SK-N-SH (cell line): Measurements from ENCODE around the gene TPD52L3. TPM values are rescaled to one million over a fixed set of nuclear protein-coding genes. Genes with fewer than 3 reads are reported as not detected.

ENCODE experiments used
- CTCF ChIA-PET: fragments of 300-600, 350-600 bp; formaldehyde crosslinking; extraction: SDS; loops from one replicate; lab custom pipeline; 2021; lab: Yijun Ruan, JAX
- POLR2A ChIA-PET: fragments of 350-600 bp; sonication (Branson Sonifier 250); formaldehyde crosslinking; extraction: SDS; loops from one replicate; lab custom pipeline; 2020; ENCODE audit warnings: antibody characterized with exemption, inconsistent platforms; lab: Yijun Ruan, JAX
- DNase-seq: peaks from one replicate; pipeline ENCODE4 v3.0.0; 2012
- H2AFZ ChIP-seq: fragments of 200-600 bp; sonication (generic); 2 replicates; pipeline ENCODE4 v1.8.1; 2016; ENCODE audit warnings: antibody characterized with exemption, mild to moderate bottlenecking, low read depth
- H3F3A ChIP-seq: fragments of 200-600 bp; sonication (generic); replicated peaks from 2 replicates; pipeline ENCODE3; 2016; ENCODE audit warnings: antibody characterized with exemption, mild to moderate bottlenecking; ENCODE audit not compliant: insufficient read depth
- H3K27ac ChIP-seq, 2 experiments: fragments of 200-500 bp in 1 of 2; fragments of 200-600 bp in 1 of 2; sonication (Bioruptor generic) in 1 of 2; sonication (generic), shearing (Covaris generic) in 1 of 2; 2 replicates each; pipeline versions ENCODE4 v1.5.1 to v1.6.1; 2014 to 2016; ENCODE audit warnings: low read depth in 2 of 2, inconsistent platforms in 1 of 2, low read length in 1 of 2, mild to moderate bottlenecking in 1 of 2, mixed read lengths in 1 of 2
- H3K27me3 ChIP-seq: fragments of 200-600 bp; sonication (generic), shearing (Covaris generic); 2 replicates; pipeline ENCODE4 v1.6.1; 2016; ENCODE audit warnings: mixed run types; ENCODE audit not compliant: insufficient read depth
- H3K36me3 ChIP-seq, 2 experiments: fragments of 200-500 bp in 1 of 2; fragments of 200-600 bp in 1 of 2; sonication (Bioruptor generic) in 1 of 2; sonication (generic) in 1 of 2; replicated peaks in 1 of 2; 2 replicates each; pipeline versions ENCODE3 to v1.5.1; 2014 to 2016; ENCODE audit warnings: low read length in 1 of 2, mild to moderate bottlenecking in 1 of 2; ENCODE audit not compliant: insufficient read depth in 2 of 2, control insufficient read depth in 1 of 2
- H3K4me1 ChIP-seq, 2 experiments: fragments of 200-500 bp in 1 of 2; fragments of 200-600 bp in 1 of 2; sonication (Bioruptor generic) in 1 of 2; sonication (generic), shearing (Covaris generic) in 1 of 2; 2 replicates each; pipeline versions ENCODE4 v1.5.1 to v1.6.1; 2014 to 2016; ENCODE audit warnings: low read depth in 1 of 2, low read length in 1 of 2, mixed run types in 1 of 2; ENCODE audit not compliant: insufficient read depth in 2 of 2, control insufficient read depth in 1 of 2
- H3K4me2 ChIP-seq: fragments of 200-600 bp; sonication (generic), shearing (Covaris generic); 2 replicates; pipeline ENCODE4 v1.6.1; 2017; ENCODE audit warnings: mixed run types
- H3K4me3 ChIP-seq, 2 experiments: fragments of 200-500 bp in 1 of 2; fragments of 200-600 bp in 1 of 2; sonication (Bioruptor generic) in 1 of 2; sonication (generic), shearing (Covaris generic) in 1 of 2; 2 replicates each; pipeline versions ENCODE4 v1.5.1 to v1.8.1; 2014 to 2016; ENCODE audit warnings: low read depth in 2 of 2, inconsistent platforms in 1 of 2, low read length in 1 of 2, mild to moderate bottlenecking in 1 of 2, mixed read lengths in 1 of 2, moderate library complexity in 1 of 2
- H3K79me2 ChIP-seq: fragments of 200-600 bp; sonication (generic); 2 replicates; pipeline ENCODE4 v1.8.1; 2017; ENCODE audit warnings: mild to moderate bottlenecking; ENCODE audit not compliant: insufficient read depth
- H3K9ac ChIP-seq: fragments of 200-600 bp; sonication (generic); 2 replicates; pipeline ENCODE4 v1.6.1; 2017; ENCODE audit warnings: mixed run types
- H3K9me2 ChIP-seq: fragments of 200-600 bp; sonication (generic); 2 replicates; pipeline ENCODE4 v1.6.1; 2017; ENCODE audit warnings: mixed run types
- H3K9me3 ChIP-seq: fragments of 200-600 bp; sonication (generic); 2 replicates; pipeline ENCODE4 v1.6.1; 2017; ENCODE audit warnings: mixed run types, mild to moderate bottlenecking, moderate library complexity
- H4K20me1 ChIP-seq: fragments of 200-600 bp; sonication (generic); 2 replicates; pipeline ENCODE4 v1.6.1; 2017; ENCODE audit warnings: mild to moderate bottlenecking, mixed run types; ENCODE audit not compliant: insufficient read depth
- CHD2 ChIP-seq: fragments of 150-350 bp; IDR thresholded peaks from 2 replicates; pipeline ENCODE4 v1.6.1; 2018; ENCODE audit warnings: low read length; ENCODE audit not compliant: partially characterized antibody
- ELF1 ChIP-seq: IDR thresholded peaks from 2 replicates; pipeline ENCODE4 v1.4.0; 2012
- EP300 ChIP-seq, 2 experiments: IDR thresholded peaks; 2 replicates each; pipeline versions ENCODE4 v1.4.0 to v1.6.1; 2012; ENCODE audit warnings: borderline replicate concordance in 1 of 2, low read depth in 1 of 2, low read length in 1 of 2
- EZH2phosphoT487 ChIP-seq: fragments of 200-600 bp; sonication (generic); IDR thresholded peaks from 2 replicates; pipeline ENCODE4 v1.6.1; 2017; ENCODE audit warnings: low read depth, mixed run types, mild to moderate bottlenecking, antibody characterized with exemption, moderate library complexity, borderline replicate concordance
- FOXJ3 ChIP-seq: sonication (generic); formaldehyde crosslinking; IDR thresholded peaks from 2 replicates; pipeline ENCODE4 v1.5.1; 2020; ENCODE audit warnings: mild to moderate bottlenecking, missing genetic modification reagents
- FOXM1 ChIP-seq: IDR thresholded peaks from 2 replicates; pipeline ENCODE4 v1.4.0; 2012; ENCODE audit warnings: low read depth, mild to moderate bottlenecking
- MXI1 ChIP-seq: IDR thresholded peaks from 2 replicates; pipeline ENCODE4 v1.6.1; 2012; ENCODE audit warnings: mild to moderate bottlenecking, low read depth, low read length, improper control_type of control experiment
- RFX5 ChIP-seq: IDR thresholded peaks from 2 replicates; pipeline ENCODE4 v1.6.1; 2012; ENCODE audit warnings: mild to moderate bottlenecking, improper control_type of control experiment, low read length
- RXRA ChIP-seq: IDR thresholded peaks from 2 replicates; pipeline ENCODE4 v1.4.0; 2012; ENCODE audit warnings: low read depth, mild to moderate bottlenecking, borderline replicate concordance
- SIN3A ChIP-seq: IDR thresholded peaks from 2 replicates; pipeline ENCODE4 v1.6.1; 2012; ENCODE audit warnings: low read depth, mild to moderate bottlenecking, low read length, moderate library complexity, borderline replicate concordance
- SMC3 ChIP-seq: IDR thresholded peaks from 2 replicates; pipeline ENCODE4 v1.6.1; 2012; ENCODE audit warnings: low read depth, low read length, improper control_type of control experiment
- TAF1 ChIP-seq: IDR thresholded peaks from 2 replicates; pipeline ENCODE4 v1.6.1; 2012; ENCODE audit warnings: low read depth, mild to moderate bottlenecking, low read length, moderate library complexity, borderline replicate concordance
- TCF12 ChIP-seq: IDR thresholded peaks from 2 replicates; pipeline ENCODE4 v1.4.0; 2012
- TEAD4 ChIP-seq: IDR thresholded peaks from 2 replicates; pipeline ENCODE4 v1.4.0; 2012; ENCODE audit warnings: mild to moderate bottlenecking, borderline replicate concordance; ENCODE audit not compliant: insufficient read depth
- YY1 ChIP-seq: IDR thresholded peaks from 2 replicates; pipeline ENCODE4 v1.4.0; 2012; ENCODE audit warnings: low read depth, mild to moderate bottlenecking
- polyA plus RNA-seq, 3 experiments: library from polyadenylated mRNA; depleted of rRNA; stranded (reverse); fragments of >200 nt; gene quantifications; 2 replicates each; pipeline ENCODE4 v1.2.3, GENCODE V29; 2012
- TF ChIP-seq, protein P1 (sequence below): fragments of 150-350 bp; IDR thresholded peaks from 2 replicates; pipeline ENCODE4 v1.6.1; 2016; ENCODE audit warnings: mild to moderate bottlenecking, low read depth, low read length
- TF ChIP-seq, protein P2 (sequence below): IDR thresholded peaks from 2 replicates; pipeline ENCODE4 v1.4.0; 2012; ENCODE audit warnings: low read depth
- TF ChIP-seq, protein P3 (sequence below): IDR thresholded peaks from 2 replicates; pipeline ENCODE4; 2012

The TPD52L3 gene
- polyA plus RNA-seq, 1 of the 3 experiments (the other 2 are of a cell fraction), result not detected

DNA sequence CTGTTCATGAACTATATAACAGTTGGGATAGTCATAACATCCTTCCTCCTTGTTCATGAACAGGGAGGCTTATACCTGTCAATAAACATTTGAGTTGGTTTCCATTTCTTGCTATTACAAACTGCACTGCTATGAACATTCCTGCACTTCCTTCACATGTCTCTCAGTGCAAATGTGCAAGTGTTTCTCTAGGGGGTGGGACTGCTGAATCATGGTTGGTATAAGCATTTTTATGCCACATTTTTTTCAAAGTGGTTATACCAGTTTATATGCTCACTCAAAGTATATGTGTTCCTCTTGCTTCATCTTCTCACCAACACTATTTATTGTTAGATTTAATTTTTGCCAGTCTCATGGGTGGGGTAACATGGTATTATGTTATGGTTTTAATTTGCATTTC is 25.8 kb upstream of the TPD52L3 start (continued):
- TF ChIP-seq, protein P1, sequence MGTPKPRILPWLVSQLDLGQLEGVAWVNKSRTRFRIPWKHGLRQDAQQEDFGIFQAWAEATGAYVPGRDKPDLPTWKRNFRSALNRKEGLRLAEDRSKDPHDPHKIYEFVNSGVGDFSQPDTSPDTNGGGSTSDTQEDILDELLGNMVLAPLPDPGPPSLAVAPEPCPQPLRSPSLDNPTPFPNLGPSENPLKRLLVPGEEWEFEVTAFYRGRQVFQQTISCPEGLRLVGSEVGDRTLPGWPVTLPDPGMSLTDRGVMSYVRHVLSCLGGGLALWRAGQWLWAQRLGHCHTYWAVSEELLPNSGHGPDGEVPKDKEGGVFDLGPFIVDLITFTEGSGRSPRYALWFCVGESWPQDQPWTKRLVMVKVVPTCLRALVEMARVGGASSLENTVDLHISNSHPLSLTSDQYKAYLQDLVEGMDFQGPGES, result no peak

DNA sequence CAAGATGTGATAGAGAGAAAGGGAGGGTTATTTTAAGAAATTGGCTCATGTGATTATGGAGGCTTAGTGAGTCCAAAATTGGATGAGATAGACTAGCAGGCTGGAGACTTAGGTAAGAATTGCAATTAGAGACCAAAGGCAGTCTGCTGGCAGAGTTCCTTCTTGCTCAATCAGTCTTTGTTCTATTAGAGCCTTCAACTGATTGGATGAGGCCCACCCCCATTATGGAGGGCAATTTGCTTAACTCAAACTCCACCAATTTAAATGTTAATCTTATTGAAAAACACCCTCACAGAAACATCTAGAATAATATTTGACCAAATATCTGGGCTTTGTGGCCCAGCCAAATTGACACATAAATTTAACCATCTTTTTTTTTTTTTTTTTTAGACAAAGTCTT is 23.9 kb upstream of the TPD52L3 start:
- no peak overlapping the region for H3K4me2 ChIP-seq
- ChIA-PET CTCF (interaction anchor here (1.1 to 4.8 kb wide), 3 partner anchors 68 to 418 kb away, joined by 3 to 61 read pairs (median 4); no protein-coding TSS in a partner anchor), POLR2A (no interaction called here)
- no peaks in the 10 kb centered on the region for H3K9me2 ChIP-seq
- TF ChIP-seq YY1, result no peak
- TF ChIP-seq ELF1, result no peak
- TF ChIP-seq, protein P2, sequence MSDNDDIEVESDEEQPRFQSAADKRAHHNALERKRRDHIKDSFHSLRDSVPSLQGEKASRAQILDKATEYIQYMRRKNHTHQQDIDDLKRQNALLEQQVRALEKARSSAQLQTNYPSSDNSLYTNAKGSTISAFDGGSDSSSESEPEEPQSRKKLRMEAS, result no peak
- TF ChIP-seq CHD2, result no peak
- no peak for TF ChIP-seq FOXJ3
- TF ChIP-seq MXI1, result no peak
- TF ChIP-seq TAF1, result no peak
- TF ChIP-seq SIN3A, result no peak
- no peak for TF ChIP-seq EP300 (IDR thresholded peaks at IDR 0.05; ENCODE audit: borderline replicate concordance in 1 of 2, low read depth in 1 of 2, low read length in 1 of 2)
- TF ChIP-seq, protein P3, sequence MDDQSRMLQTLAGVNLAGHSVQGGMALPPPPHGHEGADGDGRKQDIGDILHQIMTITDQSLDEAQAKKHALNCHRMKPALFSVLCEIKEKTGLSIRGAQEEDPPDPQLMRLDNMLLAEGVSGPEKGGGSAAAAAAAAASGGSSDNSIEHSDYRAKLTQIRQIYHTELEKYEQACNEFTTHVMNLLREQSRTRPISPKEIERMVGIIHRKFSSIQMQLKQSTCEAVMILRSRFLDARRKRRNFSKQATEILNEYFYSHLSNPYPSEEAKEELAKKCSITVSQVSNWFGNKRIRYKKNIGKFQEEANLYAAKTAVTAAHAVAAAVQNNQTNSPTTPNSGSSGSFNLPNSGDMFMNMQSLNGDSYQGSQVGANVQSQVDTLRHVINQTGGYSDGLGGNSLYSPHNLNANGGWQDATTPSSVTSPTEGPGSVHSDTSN, result no peak
- no peak for TF ChIP-seq RXRA
- no peak for TF ChIP-seq EZH2phosphoT487
- TF ChIP-seq RFX5, result no peak
- no peak for TF ChIP-seq TEAD4
- TF ChIP-seq FOXM1, result no peak
- TF ChIP-seq SMC3, result no peak
- no peak for TF ChIP-seq TCF12
- H3K79me2 ChIP-seq, result no peaks in the 10 kb centered on the region
- H3F3A ChIP-seq, result no peaks in the 10 kb centered on the region
- H3K36me3 ChIP-seq, result no peaks in the 10 kb centered on the region
- no peaks in the 10 kb centered on the region for H3K4me1 ChIP-seq
- no peaks in the 10 kb centered on the region; the same call in 1 of the 2 replicates for H3K27me3 ChIP-seq
- H3K27ac ChIP-seq, result no peak overlapping the region
- DNase-seq, result no peak
- H3K9ac ChIP-seq, result no peak overlapping the region
- H2AFZ ChIP-seq, result no peak overlapping the region
- H4K20me1 ChIP-seq, result no peaks in the 10 kb centered on the region
- no peak overlapping the region for H3K4me3 ChIP-seq
- no peaks in the 10 kb centered on the region for H3K9me3 ChIP-seq
